ENCODE measurements around the gene TATDN2.

The TATDN2 gene

DNA sequence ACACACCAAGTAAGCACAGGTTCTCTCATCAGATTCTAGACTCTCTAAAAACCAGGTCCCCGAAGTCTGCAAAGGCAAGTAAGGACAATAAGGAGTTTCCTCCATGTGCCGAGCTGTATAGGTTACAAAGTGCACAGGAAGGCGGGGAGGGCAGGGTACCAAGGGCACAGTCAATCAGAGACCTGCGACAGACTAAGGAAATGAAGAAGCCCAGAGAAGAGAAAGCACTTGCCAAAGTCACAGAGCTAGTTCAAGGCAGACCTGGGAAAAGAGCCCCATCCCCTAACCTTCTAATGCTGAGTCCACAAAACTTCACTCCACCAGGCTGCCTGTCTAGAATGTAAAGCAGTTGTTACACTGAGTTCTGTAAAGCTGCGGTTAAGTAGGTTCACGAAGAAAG, 71.0 kb downstream of the TATDN2 start:
- no peak for DNase-seq (ENCODE audit: low read depth in 2 of 2)

DNA sequence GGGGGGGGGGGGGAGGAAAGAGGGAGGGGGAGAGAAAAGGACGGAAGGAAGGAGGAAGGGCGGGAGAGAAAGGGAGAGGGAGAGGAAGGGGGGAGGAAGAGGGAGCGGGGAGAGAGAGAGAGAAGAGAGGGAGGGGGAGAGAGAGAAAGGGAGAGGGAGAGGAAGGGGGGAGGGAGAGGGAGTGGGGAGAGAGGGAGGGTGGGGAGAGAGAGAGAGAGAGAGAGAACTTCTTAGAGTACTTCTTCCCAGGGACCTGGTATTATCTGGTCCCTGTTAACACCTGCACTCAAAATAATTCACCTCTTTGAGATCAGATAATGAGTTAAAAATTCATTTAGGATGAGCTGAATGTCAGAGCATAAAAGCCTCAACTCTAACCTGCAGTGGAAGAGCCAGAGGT, 71.5 kb downstream of the TATDN2 start:
- DNase-seq (ENCODE audit: low read depth in 2 of 2) = no peak

DNA sequence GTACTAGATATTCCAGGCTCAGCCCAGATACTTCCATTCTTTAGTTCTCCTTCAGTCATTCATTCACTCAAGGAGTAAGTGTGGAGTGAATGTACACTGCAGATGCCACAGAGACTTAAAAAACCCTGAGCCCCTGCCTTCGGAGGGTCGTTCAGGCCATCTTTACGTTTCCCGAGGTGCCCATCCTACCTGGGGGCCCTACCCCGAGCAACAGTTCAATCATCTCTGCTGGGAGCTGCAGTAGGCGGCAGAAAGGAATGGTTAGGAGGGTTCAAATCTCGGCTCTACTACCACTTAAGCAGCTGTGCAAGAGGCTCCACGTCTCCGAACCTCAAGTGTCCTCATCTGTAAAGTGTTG, 72.0 kb downstream of the TATDN2 start:
- no peak for DNase-seq (ENCODE audit: low read depth in 2 of 2)

DNA sequence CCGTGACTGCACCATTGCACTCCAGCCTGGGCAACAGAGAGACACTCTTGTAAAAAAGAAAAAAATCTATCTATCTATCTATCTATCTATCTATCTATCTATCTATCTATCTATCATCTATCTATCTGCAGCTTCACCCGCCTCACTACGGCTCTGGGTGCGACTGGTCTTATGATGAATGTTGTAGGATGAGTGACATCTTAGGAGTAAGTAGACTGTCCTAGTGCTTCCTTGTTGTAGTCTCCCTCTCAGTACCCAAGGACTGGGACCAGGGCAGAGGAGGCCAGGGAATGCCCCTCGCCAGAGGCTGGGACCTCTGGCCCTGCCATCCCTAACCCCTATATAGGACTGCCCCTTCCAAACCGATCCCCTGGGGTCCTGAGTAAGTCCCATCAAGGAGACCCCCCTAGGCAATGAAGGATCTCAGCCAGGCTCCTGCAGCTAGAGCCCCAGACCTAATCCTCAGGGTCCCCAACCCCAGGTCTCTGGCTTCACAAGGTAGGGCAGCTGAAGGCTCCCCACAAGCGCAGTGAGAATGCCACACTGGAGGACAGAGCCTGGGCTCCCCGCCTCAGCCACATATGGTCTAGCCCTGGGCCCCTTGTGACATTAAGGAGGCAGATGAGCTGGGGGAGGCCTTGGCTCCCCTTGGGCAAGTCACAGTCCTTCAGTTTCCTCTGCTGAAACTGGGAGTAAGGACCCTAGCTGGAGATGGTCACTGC, 73.5 kb downstream of the TATDN2 start:
- DNase-seq (ENCODE audit: low read depth in 2 of 2) = no peak

DNA sequence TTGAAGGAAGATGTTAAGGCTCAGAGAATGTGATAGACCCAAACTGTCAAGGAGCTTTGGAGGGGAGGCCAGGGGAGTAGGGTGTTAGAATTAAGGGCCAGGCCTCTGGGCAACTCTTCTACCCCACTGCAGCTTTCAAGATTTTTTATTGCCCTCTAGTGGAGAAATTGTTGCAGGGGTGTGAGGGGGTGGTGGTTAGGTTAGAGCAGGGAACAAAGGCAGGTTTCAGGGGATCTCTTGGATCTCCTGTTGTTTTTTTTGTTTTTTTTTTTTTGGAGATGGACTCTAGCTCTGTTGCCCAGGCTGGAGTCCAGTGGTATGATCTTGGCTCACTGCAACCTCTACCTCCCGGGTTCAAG, 74.1 kb downstream of the TATDN2 start:
- no peak for DNase-seq (ENCODE audit: low read depth in 2 of 2)

DNA sequence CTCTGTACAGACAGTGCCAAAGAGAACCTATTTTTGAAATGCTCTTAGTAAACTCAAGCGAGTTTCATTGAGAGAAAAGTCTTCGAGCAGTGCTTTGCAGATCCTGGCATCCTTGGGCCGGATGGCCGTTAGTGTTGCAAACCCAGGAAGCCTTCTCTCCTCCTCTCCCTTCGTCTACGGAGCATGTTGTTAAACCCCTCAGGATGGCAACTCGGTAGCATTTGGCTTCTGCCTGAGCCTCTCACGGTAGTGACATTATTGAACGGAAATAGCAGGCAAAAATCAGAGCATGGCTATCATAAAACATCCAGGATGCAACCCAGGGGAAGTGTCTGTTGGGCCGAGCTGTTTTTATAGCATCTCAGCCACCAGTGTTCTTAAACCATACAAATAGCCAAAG, 79.3 kb downstream of the TATDN2 start:
- no peak for DNase-seq (ENCODE audit: low read depth in 2 of 2)

DNA sequence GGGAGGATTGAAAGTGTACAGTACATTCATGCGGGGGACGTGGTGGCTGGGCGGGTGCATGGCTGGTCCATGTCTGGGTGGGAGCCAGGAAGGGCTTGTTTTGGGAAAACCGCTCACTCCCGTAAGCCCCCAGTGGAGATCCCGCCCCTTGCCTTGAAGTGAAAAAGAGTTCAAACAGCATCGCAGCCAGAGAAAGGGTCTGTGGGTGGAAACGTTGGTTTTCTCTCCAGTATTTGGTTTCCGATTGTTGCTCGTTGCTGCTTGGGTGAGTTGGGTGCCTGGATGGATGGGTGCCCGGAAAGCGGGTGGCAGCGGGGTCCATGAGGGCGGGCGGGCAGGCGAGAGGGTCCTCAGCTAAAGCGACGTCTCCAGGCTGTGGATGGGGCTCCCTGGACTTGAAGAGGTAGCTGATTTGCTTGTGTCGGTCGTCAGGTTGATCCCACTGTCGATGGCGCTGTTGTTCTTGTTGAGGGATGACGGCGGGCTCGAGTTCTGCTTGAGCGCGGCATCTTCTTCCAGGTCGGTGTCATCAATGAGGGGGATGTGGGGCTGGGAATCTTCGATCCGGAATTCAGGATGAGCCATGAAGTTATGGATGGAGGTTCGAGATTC, 80.3 kb downstream of the TATDN2 start:
- no peak for DNase-seq (ENCODE audit: low read depth in 2 of 2)

DNA sequence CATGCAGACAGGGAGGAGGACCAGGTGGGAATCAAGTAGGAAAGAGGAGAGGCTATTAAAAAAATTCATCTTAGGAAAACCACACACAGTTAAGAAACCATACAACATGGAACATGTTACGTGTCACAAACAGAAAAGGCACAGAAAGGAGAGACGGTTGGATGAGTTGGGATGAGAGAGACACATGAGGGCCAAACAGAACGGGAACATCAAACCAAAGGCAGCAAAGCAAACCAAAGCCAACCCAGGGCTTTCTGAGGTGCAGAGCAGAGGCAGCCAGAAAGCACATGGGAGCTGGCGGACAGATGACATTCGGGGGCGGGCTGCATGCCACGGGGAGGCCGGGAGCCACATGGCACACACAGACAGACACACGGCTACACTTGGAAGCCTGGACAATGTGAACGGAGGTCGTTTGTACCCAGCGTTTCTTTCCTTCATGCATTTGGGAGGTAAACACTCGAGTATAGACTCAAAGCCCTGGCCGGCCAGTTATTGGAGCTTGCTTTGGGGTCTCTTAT, 81.3 kb downstream of the TATDN2 start:
- DNase-seq (ENCODE audit: low read depth in 2 of 2) = no peak

DNA sequence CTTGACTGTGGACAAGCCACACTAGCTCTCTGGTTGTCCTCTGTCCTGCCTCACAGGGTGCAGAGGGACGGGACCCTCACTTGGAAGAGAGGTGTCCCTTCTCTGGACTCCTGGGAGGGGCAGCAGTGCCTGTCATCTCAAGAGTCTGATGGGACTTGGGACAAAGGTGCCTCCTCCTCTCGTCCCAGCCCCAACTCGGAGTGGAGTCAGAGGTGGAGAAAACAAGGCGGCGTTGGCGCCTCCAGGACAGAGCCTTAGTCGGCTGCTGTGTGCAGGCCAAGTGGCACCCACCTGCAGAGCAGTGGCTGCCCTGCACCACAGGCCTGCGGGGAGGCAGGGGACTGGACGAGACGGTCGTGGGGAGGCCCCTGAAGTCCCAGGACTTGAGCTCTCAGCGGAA, 82.1 kb downstream of the TATDN2 start:
- no peak for DNase-seq (ENCODE audit: low read depth in 2 of 2)

All from stimulated activated CD4-positive, alpha-beta T cell treated with anti-CD3 and anti-CD28 coated beads, Interleukin-12 subunit alpha, Interleukin-12 subunit beta, amount 100 ng/mL, for 24 hours (primary cell).